ENCODE results near the gene PHF14. TPM values are rescaled to one million over a fixed set of nuclear protein-coding genes. Genes with fewer than 3 reads are reported as not detected.

Gene PHF14
- total and polyA plus RNA-seq, 2 donors (not counting 3 experiments of a cell fraction or from before 2014, with no cell fraction given), result 8.8 to 43.4 TPM

DNA sequence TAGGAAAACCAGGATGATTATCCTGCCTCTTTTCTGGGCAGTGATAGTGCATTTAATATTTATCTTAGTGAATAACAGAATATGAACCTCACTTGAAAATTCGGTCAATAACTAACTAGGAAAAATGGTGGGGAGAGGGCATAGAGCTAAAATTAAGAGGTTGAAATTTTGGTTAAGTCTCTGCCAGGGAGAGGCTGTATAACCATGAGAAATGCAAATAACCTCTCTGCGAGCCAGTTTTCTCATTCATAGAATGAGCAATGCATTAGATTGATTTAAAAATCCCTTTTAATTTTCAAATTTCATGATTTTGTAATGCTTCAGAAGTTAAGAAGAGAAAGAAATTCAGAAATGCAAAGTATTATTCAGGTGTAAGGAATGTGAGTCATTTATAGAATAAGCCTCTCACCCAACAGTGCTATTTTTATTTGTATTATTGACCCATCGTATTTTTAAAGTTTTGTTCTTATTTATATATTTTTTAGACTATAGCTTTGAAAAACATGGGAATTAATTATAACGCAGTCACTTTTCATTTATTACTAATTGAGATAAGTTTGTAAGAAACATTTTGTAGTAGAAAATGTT lies 104.7 kb downstream of the PHF14 start:
- no peaks in the 10 kb centered on the region for H3K79me2 ChIP-seq (ENCODE audit: control insufficient read depth, insufficient read depth, low read length)
- H3K4me2 ChIP-seq (ENCODE audit: insufficient read depth, low read length), result no peak overlapping the region
- no peak for DNase-seq (ENCODE audit: low read depth, low spot score)
- ChIA-PET CTCF (interaction anchor here (0.6 to 1.2 kb wide), 3 partner anchors 11 to 30 kb away, joined by 3 read pairs; no protein-coding TSS in a partner anchor), POLR2A (no interaction called here)
- H3K4me3 ChIP-seq (replicated peaks in 1 of 3; ENCODE audit: insufficient read depth in 1 of 3, low read depth in 1 of 3, low read length in 3 of 3), result no peak overlapping the region
- FAIRE-seq, result no peak
- no peak for TF ChIP-seq JUN (IDR thresholded peaks at IDR 0.05; ENCODE audit: borderline replicate concordance, insufficient read depth, insufficient read length, low read depth)
- TF ChIP-seq, protein P1, sequence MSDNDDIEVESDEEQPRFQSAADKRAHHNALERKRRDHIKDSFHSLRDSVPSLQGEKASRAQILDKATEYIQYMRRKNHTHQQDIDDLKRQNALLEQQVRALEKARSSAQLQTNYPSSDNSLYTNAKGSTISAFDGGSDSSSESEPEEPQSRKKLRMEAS (IDR thresholded peaks at IDR 0.05; ENCODE audit: insufficient read depth, insufficient read length), result no peak
- TF ChIP-seq MYC (IDR thresholded peaks at IDR 0.05; ENCODE audit: low read depth, low read length), result no peak
- TF ChIP-seq EZH2 (IDR thresholded peaks at IDR 0.05; ENCODE audit: borderline replicate concordance, low read depth, low read length, severe bottlenecking), result no peak
- no peak for TF ChIP-seq FOS (IDR thresholded peaks at IDR 0.05; ENCODE audit: borderline replicate concordance, insufficient read depth, low read length)
- no peak for TF ChIP-seq GATA2 (IDR thresholded peaks at IDR 0.05; ENCODE audit: insufficient read depth, insufficient read length, low read depth, low read length)
- TF ChIP-seq, protein P2, sequence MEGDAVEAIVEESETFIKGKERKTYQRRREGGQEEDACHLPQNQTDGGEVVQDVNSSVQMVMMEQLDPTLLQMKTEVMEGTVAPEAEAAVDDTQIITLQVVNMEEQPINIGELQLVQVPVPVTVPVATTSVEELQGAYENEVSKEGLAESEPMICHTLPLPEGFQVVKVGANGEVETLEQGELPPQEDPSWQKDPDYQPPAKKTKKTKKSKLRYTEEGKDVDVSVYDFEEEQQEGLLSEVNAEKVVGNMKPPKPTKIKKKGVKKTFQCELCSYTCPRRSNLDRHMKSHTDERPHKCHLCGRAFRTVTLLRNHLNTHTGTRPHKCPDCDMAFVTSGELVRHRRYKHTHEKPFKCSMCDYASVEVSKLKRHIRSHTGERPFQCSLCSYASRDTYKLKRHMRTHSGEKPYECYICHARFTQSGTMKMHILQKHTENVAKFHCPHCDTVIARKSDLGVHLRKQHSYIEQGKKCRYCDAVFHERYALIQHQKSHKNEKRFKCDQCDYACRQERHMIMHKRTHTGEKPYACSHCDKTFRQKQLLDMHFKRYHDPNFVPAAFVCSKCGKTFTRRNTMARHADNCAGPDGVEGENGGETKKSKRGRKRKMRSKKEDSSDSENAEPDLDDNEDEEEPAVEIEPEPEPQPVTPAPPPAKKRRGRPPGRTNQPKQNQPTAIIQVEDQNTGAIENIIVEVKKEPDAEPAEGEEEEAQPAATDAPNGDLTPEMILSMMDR (IDR thresholded peaks at IDR 0.05; ENCODE audit: extremely low read depth in 1 of 2, insufficient read depth in 1 of 2, low read depth in 1 of 2, low read length in 2 of 2), result no peak
- TF ChIP-seq POLR2AphosphoS5 (IDR thresholded peaks at IDR 0.05; ENCODE audit: insufficient read depth, low read depth, low read length), result no peak
- no peak for TF ChIP-seq POLR2A (IDR thresholded peaks at IDR 0.05; ENCODE audit: low read depth, low read length)
- no TSS peak for BruUV-seq (replicated peaks)
- no peak overlapping the region for H2AFZ ChIP-seq (ENCODE audit: low read depth, low read length)
- H4K20me1 ChIP-seq (replicated peaks; ENCODE audit: control insufficient read depth, extremely low read depth, insufficient read depth, low read length), result no peaks in the 10 kb centered on the region
- H3K9me3 ChIP-seq (replicated peaks; ENCODE audit: control insufficient read depth, insufficient read depth, low read length), result no peaks in the 10 kb centered on the region
- no peak overlapping the region for H3K9ac ChIP-seq (replicated peaks; ENCODE audit: extremely low read depth, insufficient read depth, low read length)
- H3K9me1 ChIP-seq (replicated peaks; ENCODE audit: control insufficient read depth, extremely low read depth, insufficient read depth, low read length), result no peaks in the 10 kb centered on the region
- dilution Hi-C loops (cut with MboI; ENCODE audit: extremely low pct_ligation_motif_present, low sequenced_read_pairs), result no loop called here
- no peak overlapping the region for H3K27ac ChIP-seq (ENCODE audit: insufficient read depth, low read depth, low read length)
- H3K4me1 ChIP-seq (ENCODE audit: control insufficient read depth, extremely low read depth, insufficient read depth, low read length), result no peaks in the 10 kb centered on the region
- H3K36me3 ChIP-seq (ENCODE audit: control insufficient read depth in 2 of 2, extremely low read depth in 1 of 2, insufficient read depth in 2 of 2, low read length in 2 of 2), result no peaks in the 10 kb centered on the region
- H3K27me3 ChIP-seq (ENCODE audit: control insufficient read depth in 2 of 2, insufficient read depth in 2 of 2, low read length in 2 of 2), result no peaks in the 10 kb centered on the region
- intact Hi-C loops (cut with micrococcal nuclease), result no loop called here
